Activated B cell treated with CpG ODN at 0.5 μM for 24 hours (primary cell): ENCODE data around the gene DLGAP4. TPM values are rescaled to one million over a fixed set of nuclear protein-coding genes. Genes with fewer than 3 reads are reported as not detected.
A peak's percentile ranks its signal among the peaks of the same experiment; 100 is the strongest.

Experiments used
- ATAC-seq: fragments of 200-7000 bp; cut with Tn5 transposase; one replicate; pipeline ENCODE4 v1.10.0; 2021; ENCODE audit warnings: low read depth, mild to moderate bottlenecking, moderate library complexity
- CTCF ChIA-PET: fragments of 350-600 bp; sonication (Branson Sonifier 250); formaldehyde crosslinking; loops from one replicate; lab custom pipeline; 2021; ENCODE audit warnings: antibody characterized with exemption; lab: Charles Lee
- POLR2A ChIA-PET: fragments of 350-600 bp; sonication (Branson Sonifier 250); formaldehyde crosslinking; loops from one replicate; lab custom pipeline; 2021; ENCODE audit warnings: antibody characterized with exemption; lab: Charles Lee
- DNase-seq: peaks from one replicate; pipeline ENCODE4 v3.0.0; 2022
- H3K27ac Mint-ChIP-seq: one replicate; pipeline ENCODE4 v1.8.0; 2020; ENCODE audit warnings: mixed read lengths
- H3K27me3 Mint-ChIP-seq: one replicate; pipeline ENCODE4 v1.8.0; 2021; ENCODE audit warnings: mixed read lengths
- H3K36me3 Mint-ChIP-seq: one replicate; pipeline ENCODE4 v1.8.0; 2021; ENCODE audit warnings: low read depth, mixed read lengths
- H3K4me1 Mint-ChIP-seq: one replicate; pipeline ENCODE4 v1.8.0; 2021; ENCODE audit warnings: mixed read lengths
- H3K4me3 Mint-ChIP-seq: one replicate; pipeline ENCODE4 v1.8.0; 2020; ENCODE audit warnings: mild to moderate bottlenecking, mixed read lengths
- H3K9me3 Mint-ChIP-seq: one replicate; pipeline ENCODE4 v1.8.0; 2020; ENCODE audit warnings: mixed read lengths
- intact Hi-C: fragments of 100-400 bp; cut with micrococcal nuclease; formaldehyde crosslinking; loops from one replicate; pipeline ENCODE4 v1.15.1; 2024
- total RNA-seq: library from RNA; stranded (reverse); gene quantifications from 2 replicates; pipeline ENCODE4 v1.2.3, GENCODE V29; 2022
- TF ChIP-seq, protein P1 (sequence below): fragments of 200-600 bp; IDR thresholded peaks from one replicate; pipeline ENCODE4 v1.8.0; 2022; ENCODE audit warnings: antibody characterized with exemption, mild to moderate bottlenecking

DLGAP4 gene
- total RNA-seq, 1 donor from 2014 or later, result 38.7 TPM

DNA sequence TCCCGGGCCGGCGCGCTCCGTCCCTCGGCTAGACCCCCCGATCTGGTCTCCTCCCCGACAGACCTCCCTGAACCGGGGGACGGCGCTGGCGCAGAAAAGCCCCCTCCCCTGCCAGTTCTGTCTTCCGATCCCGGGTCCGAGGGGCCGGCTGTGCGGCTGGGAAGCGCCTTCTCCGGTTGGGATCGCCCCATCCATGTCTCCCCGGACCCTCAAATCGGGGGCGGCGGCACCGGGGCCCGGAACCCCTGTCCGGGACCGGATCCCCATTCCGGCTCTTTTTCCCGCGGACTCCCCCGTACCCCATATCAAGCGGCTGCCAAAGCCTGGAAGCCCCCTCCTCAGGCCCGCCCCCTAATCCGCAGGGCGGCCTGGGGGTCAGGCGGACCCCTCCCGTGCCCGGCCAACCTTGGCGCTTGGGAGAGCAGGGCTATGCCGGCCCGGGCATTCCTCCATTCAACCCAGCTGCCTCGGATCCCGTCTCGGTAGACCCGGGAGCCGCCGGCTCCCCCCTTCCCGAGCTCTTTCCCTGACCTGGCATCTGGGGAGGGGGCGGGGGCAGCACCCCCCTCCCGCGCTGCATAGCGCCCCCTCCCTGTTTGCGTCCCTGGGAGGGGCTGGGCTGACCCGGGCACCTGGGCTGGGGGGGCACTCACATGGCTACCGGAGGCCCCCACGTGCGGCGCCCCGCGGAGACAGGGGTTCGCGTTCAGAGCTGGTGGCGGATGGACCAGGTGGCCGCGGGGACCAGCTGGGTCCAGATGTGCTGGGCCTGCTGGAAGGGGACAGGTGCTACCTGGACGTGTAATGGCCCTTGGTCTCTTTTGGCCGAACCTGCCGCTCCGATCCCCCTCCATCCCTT, 643 bp downstream of the DLGAP4 start:
- Mint-ChIP-seq H3K9me3 (no peaks in the 10 kb centered on the region), H3K27ac (no peak overlapping the region), H3K36me3 (no peaks in the 10 kb centered on the region), H3K4me1 (peaks cover 9% of the 10 kb centered on the region), H3K27me3 (peaks cover 63% of the 10 kb centered on the region), H3K4me3 (peak overlapping the region; percentile 39)
- DNase-seq (no peak), ATAC-seq (no peak)
- POLR2A ChIA-PET, result no interaction called here
- TF ChIP-seq, protein P1, sequence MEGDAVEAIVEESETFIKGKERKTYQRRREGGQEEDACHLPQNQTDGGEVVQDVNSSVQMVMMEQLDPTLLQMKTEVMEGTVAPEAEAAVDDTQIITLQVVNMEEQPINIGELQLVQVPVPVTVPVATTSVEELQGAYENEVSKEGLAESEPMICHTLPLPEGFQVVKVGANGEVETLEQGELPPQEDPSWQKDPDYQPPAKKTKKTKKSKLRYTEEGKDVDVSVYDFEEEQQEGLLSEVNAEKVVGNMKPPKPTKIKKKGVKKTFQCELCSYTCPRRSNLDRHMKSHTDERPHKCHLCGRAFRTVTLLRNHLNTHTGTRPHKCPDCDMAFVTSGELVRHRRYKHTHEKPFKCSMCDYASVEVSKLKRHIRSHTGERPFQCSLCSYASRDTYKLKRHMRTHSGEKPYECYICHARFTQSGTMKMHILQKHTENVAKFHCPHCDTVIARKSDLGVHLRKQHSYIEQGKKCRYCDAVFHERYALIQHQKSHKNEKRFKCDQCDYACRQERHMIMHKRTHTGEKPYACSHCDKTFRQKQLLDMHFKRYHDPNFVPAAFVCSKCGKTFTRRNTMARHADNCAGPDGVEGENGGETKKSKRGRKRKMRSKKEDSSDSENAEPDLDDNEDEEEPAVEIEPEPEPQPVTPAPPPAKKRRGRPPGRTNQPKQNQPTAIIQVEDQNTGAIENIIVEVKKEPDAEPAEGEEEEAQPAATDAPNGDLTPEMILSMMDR, result no peak
- intact Hi-C loops, result no loop called here
- CTCF ChIA-PET, result no interaction called here

DNA sequence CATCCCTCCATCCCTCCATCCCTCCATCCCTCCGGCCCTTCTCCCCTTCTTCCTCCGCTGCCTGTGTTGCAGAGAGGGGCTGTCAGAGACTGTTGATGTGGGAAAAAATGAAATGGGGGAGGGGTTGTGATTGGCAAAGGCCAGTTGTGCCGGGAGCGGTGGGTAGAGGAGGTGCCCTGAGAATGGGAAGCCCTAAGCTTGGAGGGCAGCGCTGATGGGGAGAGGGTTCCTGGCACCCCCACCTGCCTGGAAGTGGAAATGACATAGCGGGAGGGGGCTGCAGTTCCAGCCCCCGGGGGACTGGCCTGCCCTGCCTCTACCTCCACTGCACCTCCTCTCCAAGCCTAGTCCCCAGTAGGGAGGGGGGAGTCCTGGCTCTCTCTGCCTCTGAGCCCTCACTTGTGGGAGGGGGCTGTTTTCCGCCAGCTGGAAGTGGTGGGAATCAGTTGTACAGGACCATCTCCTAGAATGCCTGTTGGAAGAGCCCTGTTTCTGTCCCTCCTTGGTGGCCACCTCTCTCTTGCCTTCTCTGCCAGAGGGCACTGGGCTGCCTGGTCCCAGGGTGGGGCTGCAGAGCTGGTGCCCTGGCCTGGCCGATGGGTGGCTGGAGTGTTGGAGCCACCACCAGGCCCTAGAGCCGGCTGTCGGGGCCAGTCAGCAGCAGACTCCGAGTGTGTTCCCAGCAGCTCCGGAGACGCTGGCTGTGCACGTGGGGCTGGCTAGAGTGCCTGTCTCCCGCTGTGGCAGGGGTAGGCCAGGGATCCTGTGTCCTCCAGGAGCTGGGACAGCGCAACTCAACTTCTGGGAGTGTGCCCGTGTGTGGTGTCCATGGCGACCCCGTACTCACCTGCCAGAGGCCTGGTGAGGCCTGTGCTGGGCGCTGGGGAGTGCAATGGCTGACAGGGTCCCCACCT, 1.5 kb downstream of the DLGAP4 start:
- Mint-ChIP-seq H3K9me3 (no peaks in the 10 kb centered on the region), H3K36me3 (no peaks in the 10 kb centered on the region), H3K27me3 (peaks cover 62% of the 10 kb centered on the region), H3K4me1 (peaks cover 9% of the 10 kb centered on the region), H3K27ac (no peak overlapping the region), H3K4me3 (peak overlapping the region; percentile 50)
- intact Hi-C loops, result no loop called here
- ATAC-seq (no peak), DNase-seq (no peak)
- TF ChIP-seq, protein P1, result no peak
- ChIA-PET POLR2A (no interaction called here), CTCF (no interaction called here)

DNA sequence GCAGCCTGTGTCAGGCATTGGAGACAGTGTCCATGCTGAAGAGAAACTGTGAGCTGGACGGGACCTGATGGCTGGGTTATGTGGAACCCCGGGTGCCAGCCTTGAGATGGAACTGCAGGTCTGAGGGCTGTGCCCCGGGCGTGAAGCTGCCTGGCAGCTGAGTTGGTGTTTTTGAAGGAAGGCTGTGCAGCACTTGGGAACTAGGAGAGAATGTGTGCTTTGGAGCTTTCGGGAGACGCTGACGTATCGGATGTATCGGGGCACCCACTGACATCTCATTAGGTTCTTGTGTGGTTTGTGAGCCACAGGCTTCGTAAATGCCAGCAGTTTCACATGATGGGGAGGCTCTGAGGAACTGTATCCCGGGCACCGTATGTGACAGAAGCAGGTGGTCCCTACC, 2.2 kb downstream of the DLGAP4 start:
- intact Hi-C loops, result no loop called here
- no peaks in the 10 kb centered on the region for H3K36me3 Mint-ChIP-seq
- H3K27ac Mint-ChIP-seq, result no peak overlapping the region
- ChIA-PET CTCF (no interaction called here), POLR2A (no interaction called here)
- H3K27me3 Mint-ChIP-seq, result peaks cover 57% of the 10 kb centered on the region
- TF ChIP-seq, protein P1, result no peak
- DNase-seq (no peak), ATAC-seq (no peak)
- H3K9me3 Mint-ChIP-seq, result no peaks in the 10 kb centered on the region
- no peak overlapping the region for H3K4me3 Mint-ChIP-seq
- peaks cover 9% of the 10 kb centered on the region for H3K4me1 Mint-ChIP-seq

DNA sequence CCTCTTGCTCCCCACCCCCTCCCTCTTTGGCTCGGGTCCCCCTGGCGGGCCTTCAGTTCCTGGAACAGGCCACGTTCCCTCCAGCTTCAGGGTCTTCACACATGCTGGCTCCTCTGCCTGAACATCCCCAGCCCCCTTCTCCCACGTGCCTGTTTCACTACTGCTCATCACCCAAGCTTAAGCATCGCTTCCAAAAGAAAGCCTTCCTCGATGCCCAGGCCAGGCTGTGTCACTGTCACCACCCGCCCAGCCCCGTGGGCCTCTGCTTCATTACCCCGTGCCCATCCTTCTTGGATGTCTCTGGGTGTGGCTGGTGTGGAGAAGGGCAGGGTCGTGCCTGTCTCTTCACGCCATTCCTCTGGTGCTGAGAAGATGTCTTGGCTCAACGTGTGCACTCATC, 2.8 kb downstream of the DLGAP4 start:
- H3K27ac Mint-ChIP-seq, result no peak overlapping the region
- H3K27me3 Mint-ChIP-seq, result peaks cover 53% of the 10 kb centered on the region
- ATAC-seq, result no peak
- no peak for DNase-seq
- ChIA-PET CTCF (no interaction called here), POLR2A (interaction anchor here (0.7 kb wide), 1 partner anchor 72 kb away, joined by 4 read pairs; no protein-coding TSS in a partner anchor)
- no peaks in the 10 kb centered on the region for H3K36me3 Mint-ChIP-seq
- TF ChIP-seq, protein P1, result no peak
- peaks cover 9% of the 10 kb centered on the region for H3K4me1 Mint-ChIP-seq
- intact Hi-C loops, result no loop called here
- no peak overlapping the region for H3K4me3 Mint-ChIP-seq
- no peaks in the 10 kb centered on the region for H3K9me3 Mint-ChIP-seq

DNA sequence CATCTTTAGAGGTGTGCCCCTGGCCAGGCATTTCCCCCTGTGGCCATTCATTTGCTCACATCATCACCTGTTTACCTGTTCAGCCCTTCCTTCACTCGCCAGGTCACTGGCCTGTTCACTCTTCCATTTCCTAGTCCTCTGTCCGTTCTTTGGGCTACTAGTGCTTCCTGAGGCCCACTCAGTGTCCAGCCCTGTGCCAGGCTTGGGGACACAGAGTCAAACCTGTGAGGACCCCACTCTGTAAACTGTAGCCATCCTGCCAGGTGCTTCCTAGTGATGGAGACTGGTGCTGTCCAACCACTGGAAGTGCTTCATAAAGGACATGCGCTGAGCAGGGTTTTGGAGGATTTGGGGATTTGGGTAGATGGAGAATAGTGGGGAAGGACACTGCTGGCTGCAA, 3.5 kb downstream of the DLGAP4 start:
- DNase-seq (no peak), ATAC-seq (no peak)
- intact Hi-C loops, result no loop called here
- TF ChIP-seq, protein P1, result no peak
- Mint-ChIP-seq H3K27ac (no peak overlapping the region), H3K4me3 (no peak overlapping the region), H3K9me3 (no peaks in the 10 kb centered on the region), H3K36me3 (no peaks in the 10 kb centered on the region), H3K4me1 (peaks cover 9% of the 10 kb centered on the region), H3K27me3 (peaks cover 49% of the 10 kb centered on the region)
- ChIA-PET CTCF (no interaction called here), POLR2A (no interaction called here)
